Mesenteric fat pad (tissue), 1 donor: ENCODE results near the gene CST4. TPM values are rescaled to one million over a fixed set of nuclear protein-coding genes. Genes with fewer than 3 reads are reported as not detected.
"Not testable (repeated sequence)": the region's sequence is repeated elsewhere in the genome, so short reads cannot be mapped to it uniquely, and the experiment has no call there.

Experiments
- DNase-seq: peaks from one replicate; pipeline ENCODE4 v3.0.0-alpha.2; 2020; ENCODE audit warnings: low spot score
- total RNA-seq: library from RNA; stranded (reverse); fragmentation: NEBNext Ultra II Directional; extraction: Animal tissue kit (Norgen Biotek cat#: 25700); gene quantifications from one replicate; pipeline ENCODE4 v1.2.1, GENCODE V29; 2021
- donor health status: DM: yes; HTN: yes; CAD: no.

CST4 gene
- total RNA-seq, 1 donor from 2014 or later, result not detected

GRCh38 chr20:23689399-23689690 is 507 bp upstream of the CST4 start:
- DNase-seq, result no peak

GRCh38 chr20:23687986-23688385 is 852 bp downstream of the CST4 start:
- no peak for DNase-seq

GRCh38 chr20:23686046-23686750 is 2.6 kb downstream of the CST4 start:
- DNase-seq, result no peak

- not testable (repeated sequence) for DNase-seq
Observed at GRCh38 chr20:23685529-23685896, 3.3 kb downstream of the CST4 start.

GRCh38 chr20:23684261-23684660 is 4.6 kb downstream of the CST4 start:
- DNase-seq, result no peak

GRCh38 chr20:23683807-23684206 is 5.0 kb downstream of the CST4 start:
- DNase-seq, result no peak

- DNase-seq, result no peak
Observed at GRCh38 chr20:23683281-23683680, 5.6 kb downstream of the CST4 start.

- no peak for DNase-seq
Observed at GRCh38 chr20:23680146-23680545, 8.7 kb downstream of the CST4 start.

GRCh38 chr20:23679133-23680092 is 9.4 kb downstream of the CST4 start:
- DNase-seq, result no peak

GRCh38 chr20:23673209-23673608 is 15.6 kb downstream of the CST4 start:
- DNase-seq, result no peak

- no peak for DNase-seq
Observed at GRCh38 chr20:23672158-23672557, 16.7 kb downstream of the CST4 start.

GRCh38 chr20:23671479-23671878 is 17.4 kb downstream of the CST4 start:
- no peak for DNase-seq

GRCh38 chr20:23670361-23670760 is 18.5 kb downstream of the CST4 start:
- DNase-seq, result no peak

GRCh38 chr20:23669866-23670265 is 19.0 kb downstream of the CST4 start:
- no peak for DNase-seq

GRCh38 chr20:23669327-23669726 is 19.5 kb downstream of the CST4 start:
- DNase-seq, result no peak

- DNase-seq, result no peak
Observed at GRCh38 chr20:23668477-23668951, 20.3 kb downstream of the CST4 start.

- no peak for DNase-seq
Observed at GRCh38 chr20:23667666-23668065, 21.2 kb downstream of the CST4 start.

- DNase-seq, result no peak
Observed at GRCh38 chr20:23666698-23667097, 22.1 kb downstream of the CST4 start.

GRCh38 chr20:23666189-23666588 is 22.6 kb downstream of the CST4 start:
- no peak for DNase-seq

GRCh38 chr20:23664954-23665353 is 23.9 kb downstream of the CST4 start:
- DNase-seq, result no peak

GRCh38 chr20:23664046-23664445 is 24.8 kb downstream of the CST4 start:
- not testable (repeated sequence) for DNase-seq

- DNase-seq, result no peak
Observed at GRCh38 chr20:23663180-23663579, 25.7 kb downstream of the CST4 start.
